HL-60 (cell line): ENCODE measurements around the gene HSD11B2.

Experiments used
- GABPA ChIP-seq: IDR thresholded peaks from 2 replicates; pipeline ENCODE4 v1.6.1; 2012; ENCODE audit warnings: low read depth
- POLR2AphosphoS5 ChIP-seq: IDR thresholded peaks from 2 replicates; pipeline ENCODE4 v1.6.1; 2012; ENCODE audit warnings: low read depth
- TF ChIP-seq, protein P1 (sequence below): IDR thresholded peaks from one replicate; pipeline ENCODE4 v1.5.1; 2011; ENCODE audit warnings: low read length, control low read depth, inconsistent platforms; ENCODE audit not compliant: insufficient read depth
- TF ChIP-seq, protein P2 (sequence below): IDR thresholded peaks from 2 replicates; pipeline ENCODE4 v1.6.1; 2012; ENCODE audit warnings: low read depth; ENCODE audit not compliant: insufficient replicate concordance

DNA sequence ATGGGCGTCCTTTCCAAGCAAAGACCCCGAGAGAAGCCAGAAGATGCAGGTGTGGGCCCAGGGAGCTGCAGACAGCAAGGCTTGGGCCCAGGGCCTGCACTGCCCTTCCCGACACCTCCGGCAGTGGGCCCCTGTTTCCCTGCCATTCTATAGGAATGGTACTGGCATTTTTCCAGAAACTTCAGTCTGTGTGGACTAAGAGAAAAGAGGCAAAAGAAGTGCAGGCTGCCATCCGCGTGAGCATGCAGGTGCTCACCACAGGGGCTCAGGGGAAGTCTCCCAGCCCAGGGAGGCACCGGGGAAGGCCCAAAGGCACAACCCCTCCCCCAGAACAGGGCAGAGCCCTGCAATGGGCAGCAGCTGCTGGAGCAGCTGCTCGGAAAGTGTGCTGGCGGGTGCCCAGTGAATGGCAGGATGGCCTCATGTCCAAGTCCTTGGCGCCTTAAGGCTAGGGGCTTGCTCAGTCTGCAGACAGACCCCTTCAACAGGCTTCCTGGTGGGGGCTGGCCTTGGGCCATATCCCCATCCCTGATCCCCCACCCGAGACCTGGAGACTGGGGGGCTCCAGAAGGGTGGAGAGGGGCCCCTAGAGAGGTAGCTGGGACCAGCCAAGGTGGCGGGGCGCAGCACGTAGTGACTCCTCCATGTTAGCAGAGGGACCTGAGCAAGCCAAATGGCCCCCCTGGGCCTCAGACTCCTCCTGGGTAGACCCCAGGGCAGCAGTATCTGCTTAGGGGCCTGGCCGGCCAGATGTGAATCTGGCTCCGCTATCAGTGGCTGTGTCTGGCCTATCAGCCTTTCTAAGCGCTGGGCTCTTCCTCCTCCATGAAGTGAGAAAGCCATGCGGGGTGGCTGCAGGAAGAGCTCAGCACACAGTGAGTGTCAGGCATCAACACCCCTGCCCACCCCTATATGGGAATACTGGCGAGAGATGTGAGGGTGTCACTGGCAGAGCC, 30.9 kb upstream of the HSD11B2 start:
- TF ChIP-seq, protein P1, sequence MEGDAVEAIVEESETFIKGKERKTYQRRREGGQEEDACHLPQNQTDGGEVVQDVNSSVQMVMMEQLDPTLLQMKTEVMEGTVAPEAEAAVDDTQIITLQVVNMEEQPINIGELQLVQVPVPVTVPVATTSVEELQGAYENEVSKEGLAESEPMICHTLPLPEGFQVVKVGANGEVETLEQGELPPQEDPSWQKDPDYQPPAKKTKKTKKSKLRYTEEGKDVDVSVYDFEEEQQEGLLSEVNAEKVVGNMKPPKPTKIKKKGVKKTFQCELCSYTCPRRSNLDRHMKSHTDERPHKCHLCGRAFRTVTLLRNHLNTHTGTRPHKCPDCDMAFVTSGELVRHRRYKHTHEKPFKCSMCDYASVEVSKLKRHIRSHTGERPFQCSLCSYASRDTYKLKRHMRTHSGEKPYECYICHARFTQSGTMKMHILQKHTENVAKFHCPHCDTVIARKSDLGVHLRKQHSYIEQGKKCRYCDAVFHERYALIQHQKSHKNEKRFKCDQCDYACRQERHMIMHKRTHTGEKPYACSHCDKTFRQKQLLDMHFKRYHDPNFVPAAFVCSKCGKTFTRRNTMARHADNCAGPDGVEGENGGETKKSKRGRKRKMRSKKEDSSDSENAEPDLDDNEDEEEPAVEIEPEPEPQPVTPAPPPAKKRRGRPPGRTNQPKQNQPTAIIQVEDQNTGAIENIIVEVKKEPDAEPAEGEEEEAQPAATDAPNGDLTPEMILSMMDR, result no peak
- TF ChIP-seq POLR2AphosphoS5 (no peak), GABPA (no peak)
- TF ChIP-seq, protein P2, sequence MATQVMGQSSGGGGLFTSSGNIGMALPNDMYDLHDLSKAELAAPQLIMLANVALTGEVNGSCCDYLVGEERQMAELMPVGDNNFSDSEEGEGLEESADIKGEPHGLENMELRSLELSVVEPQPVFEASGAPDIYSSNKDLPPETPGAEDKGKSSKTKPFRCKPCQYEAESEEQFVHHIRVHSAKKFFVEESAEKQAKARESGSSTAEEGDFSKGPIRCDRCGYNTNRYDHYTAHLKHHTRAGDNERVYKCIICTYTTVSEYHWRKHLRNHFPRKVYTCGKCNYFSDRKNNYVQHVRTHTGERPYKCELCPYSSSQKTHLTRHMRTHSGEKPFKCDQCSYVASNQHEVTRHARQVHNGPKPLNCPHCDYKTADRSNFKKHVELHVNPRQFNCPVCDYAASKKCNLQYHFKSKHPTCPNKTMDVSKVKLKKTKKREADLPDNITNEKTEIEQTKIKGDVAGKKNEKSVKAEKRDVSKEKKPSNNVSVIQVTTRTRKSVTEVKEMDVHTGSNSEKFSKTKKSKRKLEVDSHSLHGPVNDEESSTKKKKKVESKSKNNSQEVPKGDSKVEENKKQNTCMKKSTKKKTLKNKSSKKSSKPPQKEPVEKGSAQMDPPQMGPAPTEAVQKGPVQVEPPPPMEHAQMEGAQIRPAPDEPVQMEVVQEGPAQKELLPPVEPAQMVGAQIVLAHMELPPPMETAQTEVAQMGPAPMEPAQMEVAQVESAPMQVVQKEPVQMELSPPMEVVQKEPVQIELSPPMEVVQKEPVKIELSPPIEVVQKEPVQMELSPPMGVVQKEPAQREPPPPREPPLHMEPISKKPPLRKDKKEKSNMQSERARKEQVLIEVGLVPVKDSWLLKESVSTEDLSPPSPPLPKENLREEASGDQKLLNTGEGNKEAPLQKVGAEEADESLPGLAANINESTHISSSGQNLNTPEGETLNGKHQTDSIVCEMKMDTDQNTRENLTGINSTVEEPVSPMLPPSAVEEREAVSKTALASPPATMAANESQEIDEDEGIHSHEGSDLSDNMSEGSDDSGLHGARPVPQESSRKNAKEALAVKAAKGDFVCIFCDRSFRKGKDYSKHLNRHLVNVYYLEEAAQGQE, result no peak
